ENCODE results near the gene NECTIN1.

The NECTIN1 gene

DNA sequence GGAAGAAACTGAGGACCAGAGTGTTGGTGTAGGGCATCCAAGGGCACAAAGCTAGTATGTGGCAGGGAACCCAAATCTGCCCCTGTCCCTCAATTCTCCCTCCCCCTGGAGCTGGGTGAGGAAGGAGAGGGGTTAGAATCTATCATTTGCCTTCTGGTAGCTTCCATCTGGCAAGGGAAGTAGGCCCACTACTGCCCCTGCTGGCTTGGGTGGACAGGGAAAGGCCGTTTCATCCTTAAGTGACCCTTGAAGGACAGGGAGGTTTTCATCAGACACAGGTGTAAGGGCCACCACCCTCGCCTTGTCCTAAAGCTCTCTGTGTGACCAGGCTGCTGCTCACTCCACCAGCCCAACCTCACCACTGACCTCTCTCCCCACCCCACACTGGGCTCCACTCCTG lies 22.1 kb downstream of the NECTIN1 start:
- TF ChIP-seq MAX (IDR thresholded peaks at IDR 0.05; ENCODE audit: low read depth, low read length) (no peak), CTCF (IDR thresholded peaks at IDR 0.05; ENCODE audit: low read depth, low read length) (peak; percentile 24), MYC (IDR thresholded peaks at IDR 0.05; ENCODE audit: low read depth, low read length) (no peak)
- DNase-seq (ENCODE audit: low read depth), result no peak
- H3K4me3 ChIP-seq (ENCODE audit: low read depth, low read length), result no peak overlapping the region

GRCh38 chr11:119706029-119706428 lies 23.0 kb downstream of the NECTIN1 start:
- TF ChIP-seq CTCF (IDR thresholded peaks at IDR 0.05; ENCODE audit: low read depth, low read length) (no peak), MYC (IDR thresholded peaks at IDR 0.05; ENCODE audit: low read depth, low read length) (no peak), MAX (IDR thresholded peaks at IDR 0.05; ENCODE audit: low read depth, low read length) (no peak), POLR2A (IDR thresholded peaks at IDR 0.05; ENCODE audit: extremely low read depth, insufficient read length) (no peak)
- no peak overlapping the region for H3K4me3 ChIP-seq (ENCODE audit: low read depth, low read length)
- DNase-seq (ENCODE audit: low read depth), result no peak

- TF ChIP-seq POLR2A (IDR thresholded peaks at IDR 0.05; ENCODE audit: extremely low read depth, insufficient read length) (no peak), MAX (IDR thresholded peaks at IDR 0.05; ENCODE audit: low read depth, low read length) (no peak), MYC (IDR thresholded peaks at IDR 0.05; ENCODE audit: low read depth, low read length) (no peak), CTCF (IDR thresholded peaks at IDR 0.05; ENCODE audit: low read depth, low read length) (no peak)
- DNase-seq (ENCODE audit: low read depth), result no peak
- H3K4me3 ChIP-seq (ENCODE audit: low read depth, low read length), result no peak overlapping the region
Observed at GRCh38 chr11:119705362-119705761, 23.6 kb downstream of the NECTIN1 start.

GRCh38 chr11:119704849-119705248 lies 24.2 kb downstream of the NECTIN1 start:
- H3K4me3 ChIP-seq (ENCODE audit: low read depth, low read length), result no peak overlapping the region
- no peak for DNase-seq (ENCODE audit: low read depth)
- TF ChIP-seq MAX (IDR thresholded peaks at IDR 0.05; ENCODE audit: low read depth, low read length) (no peak), CTCF (IDR thresholded peaks at IDR 0.05; ENCODE audit: low read depth, low read length) (no peak), MYC (IDR thresholded peaks at IDR 0.05; ENCODE audit: low read depth, low read length) (no peak), POLR2A (IDR thresholded peaks at IDR 0.05; ENCODE audit: extremely low read depth, insufficient read length) (no peak)

- no peak for DNase-seq (ENCODE audit: low read depth)
Observed at GRCh38 chr11:119701591-119702549, 27.1 kb downstream of the NECTIN1 start.

More at GRCh38 chr11:119701591-119702549, 27.1 kb downstream of the NECTIN1 start:
- H3K4me3 ChIP-seq (ENCODE audit: low read depth, low read length), result no peak overlapping the region
- TF ChIP-seq MAX (IDR thresholded peaks at IDR 0.05; ENCODE audit: low read depth, low read length) (no peak), MYC (IDR thresholded peaks at IDR 0.05; ENCODE audit: low read depth, low read length) (no peak), CTCF (IDR thresholded peaks at IDR 0.05; ENCODE audit: low read depth, low read length) (no peak), POLR2A (IDR thresholded peaks at IDR 0.05; ENCODE audit: extremely low read depth, insufficient read length) (no peak)
